K562 (cell line): ENCODE results near the gene ITPRID2. TPM values are rescaled to one million over a fixed set of nuclear protein-coding genes. Genes with fewer than 3 reads are reported as not detected.

Experiments
- ATAC-seq: fragments of 200-7000 bp; cut with Tn5 transposase; 3 replicates; pipeline ENCODE4 v1.9.1; 2020; ENCODE audit warnings: moderate library complexity
- Bru-seq: library from RNA; stranded (reverse); fragments of 400-500 nt; gene quantifications from one replicate; lab custom pipeline; 2021; lab: Mats Ljungman, UMichigan
- BruChase-seq, 2 experiments: library from RNA; stranded (reverse); fragments of 400-500 nt; gene quantifications; one replicate each; lab custom pipeline; 2021; lab: Mats Ljungman, UMichigan
- BruUV-seq: library from RNA; stranded (reverse); fragments of 400-500 nt; replicated peaks from 2 replicates; lab custom pipeline; 2021; lab: Mats Ljungman, UMichigan
- CTCF ChIA-PET: fragments of 300-600 bp; formaldehyde crosslinking; extraction: SDS; loops from one replicate; lab custom pipeline; 2021; ENCODE audit warnings: low intra/inter-chr PET ratio; lab: Yijun Ruan, JAX
- POLR2A ChIA-PET: fragments of 300-600, 350-650 bp; sonication (Branson Sonifier 250); formaldehyde crosslinking; extraction: SDS; loops from one replicate; lab custom pipeline; 2021; ENCODE audit warnings: antibody characterized with exemption, inconsistent platforms; lab: Yijun Ruan, JAX
- DNase-seq, 4 experiments: peaks; one replicate each; pipeline versions ENCODE4 v3.0.0 to v3.0.0-alpha.2; 2011 to 2018; ENCODE audit warnings: low spot score in 3 of 4, mixed read lengths in 3 of 4; ENCODE audit errors: extremely low read depth in 1 of 4
- FAIRE-seq: peaks from 2 replicates; lab custom pipeline; 2011; peaks lifted over from hg19 to GRCh38; lab: Jason Lieb, UNC
- H2AFZ ChIP-seq: 2 replicates; pipeline ENCODE4 v1.6.0; 2011; ENCODE audit warnings: low read depth, low read length, control low read depth, inconsistent platforms
- H3K27ac ChIP-seq: fragments of 200-600 bp; 3 replicates; pipeline ENCODE4 v1.8.0; 2011; ENCODE audit warnings: low read depth, mild to moderate bottlenecking, control low read depth, inconsistent platforms, low read length, moderate library complexity, mixed read lengths; ENCODE audit errors: extremely low read depth
- H3K27me3 ChIP-seq, 2 experiments: fragments of 300-600 bp in 1 of 2; 2 replicates in 1 of 2; 3 replicates in 1 of 2; pipeline versions ENCODE4 v1.6.0 to v1.8.0; 2011; ENCODE audit warnings: inconsistent platforms in 2 of 2, low read length in 2 of 2, mild to moderate bottlenecking in 1 of 2, mixed read lengths in 1 of 2, moderate library complexity in 1 of 2; ENCODE audit not compliant: control insufficient read depth in 2 of 2, insufficient read depth in 2 of 2
- H3K36me3 ChIP-seq: fragments of 300-600 bp; 3 replicates; pipeline ENCODE4 v1.8.0; 2011; ENCODE audit warnings: mild to moderate bottlenecking, low read length, inconsistent platforms; ENCODE audit not compliant: control insufficient read depth, insufficient read depth
- H3K4me1 ChIP-seq, 2 experiments: fragments of 200-600 bp in 1 of 2; replicated peaks in 1 of 2; 2 replicates in 1 of 2; 3 replicates in 1 of 2; pipeline versions ENCODE4 v1.5.1 to v1.8.0; 2011; ENCODE audit warnings: inconsistent platforms in 2 of 2, low read length in 2 of 2, mild to moderate bottlenecking in 1 of 2, mixed read lengths in 1 of 2, moderate library complexity in 1 of 2; ENCODE audit not compliant: control insufficient read depth in 2 of 2, insufficient read depth in 2 of 2
- H3K4me2 ChIP-seq: 2 replicates; pipeline ENCODE4 v1.6.1; 2011; ENCODE audit warnings: low read length, control low read depth, inconsistent platforms, mixed read lengths; ENCODE audit not compliant: insufficient read depth
- H3K4me3 ChIP-seq: fragments of 200-600 bp; sonication (generic), shearing (Covaris generic); 2 replicates; pipeline ENCODE4 v1.5.1; 2016; ENCODE audit warnings: control low read depth, inconsistent platforms
- H3K79me2 ChIP-seq: fragments of 200-600 bp; 3 replicates; pipeline ENCODE4 v1.8.0; 2011; ENCODE audit warnings: low read length, inconsistent platforms; ENCODE audit not compliant: control insufficient read depth, insufficient read depth
- H3K9ac ChIP-seq, 2 experiments: 2 replicates each; pipeline versions ENCODE4 v1.6.0 to v1.6.1; 2011; ENCODE audit warnings: low read depth in 2 of 2, low read length in 2 of 2, control low read depth in 1 of 2, inconsistent platforms in 1 of 2, mild to moderate bottlenecking in 1 of 2, mixed read lengths in 1 of 2; ENCODE audit not compliant: insufficient read depth in 1 of 2
- H3K9me1 ChIP-seq: one replicate; pipeline ENCODE4 v1.6.0; 2011; ENCODE audit warnings: inconsistent platforms, mild to moderate bottlenecking, low read length, moderate library complexity; ENCODE audit not compliant: control insufficient read depth, insufficient read depth
- H3K9me3 ChIP-seq: replicated peaks from 2 replicates; pipeline ENCODE4 v1.5.1; 2011; ENCODE audit warnings: low read depth, low read length, inconsistent platforms; ENCODE audit not compliant: control insufficient read depth, insufficient read depth
- H4K20me1 ChIP-seq: replicated peaks from 2 replicates; pipeline ENCODE4 v1.6.1; 2011; ENCODE audit warnings: low read length, inconsistent platforms, mixed read lengths; ENCODE audit not compliant: control insufficient read depth, insufficient read depth
- DACH1 ChIP-seq: fragments of 450-650 bp; IDR thresholded peaks from 2 replicates; pipeline ENCODE4 v1.6.1; 2018; ENCODE audit not compliant: partially characterized antibody
- FOS ChIP-seq: IDR thresholded peaks from 3 replicates; pipeline ENCODE4 v1.6.1; 2011; ENCODE audit not compliant: insufficient read length; ENCODE audit errors: extremely low read depth
- GMEB1 ChIP-seq: fragments of 250-450 bp; sonication (Bioruptor Pico); IDR thresholded peaks from 2 replicates; pipeline ENCODE4 v1.4.0; 2020; ENCODE audit warnings: mild to moderate bottlenecking
- MYC ChIP-seq, 2 experiments: fragments of 250-450 bp in 1 of 2; sonication (Bioruptor Pico) in 1 of 2; IDR thresholded peaks; 2 replicates each; pipeline versions ENCODE4 v1.5.1 to v1.6.1; 2012 to 2021; ENCODE audit warnings: low read depth in 2 of 2, borderline replicate concordance in 1 of 2, improper control_type of control experiment in 1 of 2, low read length in 1 of 2, mild to moderate bottlenecking in 1 of 2, moderate library complexity in 1 of 2
- WGBS: fragments of 100-300 bp; shearing (Covaris generic); methylation state at CpG from one replicate; pipeline ENCODE4 v1.1.6; 2016; ENCODE audit warnings: low coverage, mixed read lengths; ENCODE audit not compliant: insufficient coverage; ENCODE audit errors: missing lambda C conversion rate; 5-methylcytosine and 5-hydroxymethylcytosine counted together
- in situ Hi-C: fragments of 300-500 bp; cut with MboI; formaldehyde crosslinking; loops from 4 replicates; pipeline ENCODE4 v1.15.0; 2018; ENCODE audit warnings: inconsistent platforms, mixed read lengths
- intact Hi-C: fragments of 100-400 bp; cut with micrococcal nuclease; formaldehyde crosslinking; loops from 2 replicates; pipeline ENCODE4 v1.14.2; 2022
- long read RNA-seq, 3 experiments: library from polyadenylated mRNA in 2 of 3; library from RNA in 1 of 3; unstranded in 2 of 3; stranded (forward) in 1 of 3; transcript quantifications; one replicate each; pipeline ENCODE4 v2.0.0, GENCODE V29; 2019 to 2022
- polyA minus RNA-seq, 3 experiments: library from RNA; depleted of rRNA, polyadenylated mRNA; stranded (reverse); fragments of >200 nt; gene quantifications; 2 replicates each; pipeline ENCODE4 v1.2.3, GENCODE V29; 2011
- polyA plus RNA-seq, 8 experiments: library from polyadenylated mRNA; depleted of rRNA in 4 of 8; stranded (reverse) in 5 of 8; unstranded in 3 of 8; fragments of >200 nt; fragmentation: Nextera tagmentation in 2 of 8; fragmentation: Illumina TruSeq in 1 of 8; extraction: Ambion mirVana in 2 of 8; extraction: Trizol in 1 of 8; gene quantifications; 2 replicates each; pipeline versions ENCODE4 v1.2.1 to v1.2.3, GENCODE V29; 2011 to 2014; ENCODE audit warnings: inconsistent platforms in 1 of 8, missing spikeins in 1 of 8
- total RNA-seq, 7 experiments: library from RNA; depleted of rRNA in 6 of 7; stranded (reverse); fragments of >200 nt in 6 of 7; fragmentation: Illumina TruSeq in 2 of 7; extraction: Trizol in 2 of 7; gene quantifications; 2 replicates each; pipeline versions ENCODE4 v1.2.1 to v1.2.3, GENCODE V29; 2011 to 2021; ENCODE audit warnings: low replicate concordance in 1 of 7
- TF ChIP-seq, protein P1 (sequence below): fragments of 450-650 bp; formaldehyde crosslinking; IDR thresholded peaks from 2 replicates; pipeline ENCODE4 v1.4.0; 2022; ENCODE audit warnings: missing genetic modification characterization
- TF ChIP-seq, protein P2 (sequence below): fragments of 450-650 bp; conservative IDR thresholded peaks from 2 replicates; pipeline ENCODE4 v1.6.1; 2016; ENCODE audit warnings: missing genetic modification characterization, low read depth, mild to moderate bottlenecking, missing compliant biosample characterization, moderate library complexity
- TF ChIP-seq, protein P3 (sequence below): IDR thresholded peaks from 2 replicates; pipeline ENCODE4 v1.6.1; 2011; ENCODE audit warnings: borderline replicate concordance, low read depth, mild to moderate bottlenecking, moderate library complexity, low read length; ENCODE audit not compliant: insufficient read depth, poor library complexity, severe bottlenecking

ITPRID2 gene
- total RNA-seq (2011; cell fraction: chromatin; rRNA removed; ENCODE audit: low replicate concordance) = 48.8 and 150 TPM in 2 replicates
- total RNA-seq (2011; cell fraction: nucleolus; rRNA removed) = 22.3 and 36.3 TPM in 2 replicates
- total RNA-seq (2011; cell fraction: nucleoplasm; rRNA removed) = 55.5 and 94.2 TPM in 2 replicates
- total RNA-seq (2014; rRNA removed) = 38.3 and 40.9 TPM in 2 replicates
- total RNA-seq (2014; rRNA removed; fragmentation: Illumina TruSeq; extraction: Trizol) = 62.8 and 75.6 TPM in 2 replicates
- 60.5 and 63.6 TPM in 2 replicates for total RNA-seq (2015; rRNA removed; fragmentation: Illumina TruSeq; extraction: Trizol)
- 77.8 and 89.2 TPM in 2 replicates for total RNA-seq (2021)
- 39.6 and 52.0 TPM in 2 replicates for polyA plus RNA-seq (2011; rRNA removed)
- 14.5 and 19.9 TPM in 2 replicates for polyA plus RNA-seq (2011; cell fraction: cytosol; rRNA removed)
- polyA plus RNA-seq (2011; cell fraction: nucleus; rRNA removed) = 55.9 and 59.1 TPM in 2 replicates
- 30.6 and 51.9 TPM in 2 replicates for polyA plus RNA-seq (2012)
- 48.6 and 64.6 TPM in 2 replicates for polyA plus RNA-seq (2014; fragmentation: Illumina TruSeq; extraction: Trizol)
- polyA plus RNA-seq (2014; fragmentation: Nextera tagmentation; extraction: Ambion mirVana) = 10 to 100 TPM; 18.5 to 20.3 TPM
- 42.5 and 44.2 TPM in 2 replicates for polyA plus RNA-seq (2014; rRNA removed)
- polyA minus RNA-seq (2011; rRNA and poly(A)+ RNA removed) = 67.7 and 75.5 TPM in 2 replicates
- polyA minus RNA-seq (2011; cell fraction: cytosol; rRNA and poly(A)+ RNA removed) = 29.8 and 31.0 TPM in 2 replicates
- polyA minus RNA-seq (2011; cell fraction: nucleus; rRNA and poly(A)+ RNA removed) = 64.8 and 112 TPM in 2 replicates
- percentile 95 among the genes with signal in this experiment for Bru-seq, nascent RNA
- BruChase-seq, experiment 1, labeled RNA remaining after a 2-hour chase = percentile 94 among the genes with signal in this experiment
- percentile 95 among the genes with signal in this experiment for BruChase-seq, experiment 2, labeled RNA remaining after a 6-hour chase
- long read RNA-seq, experiment 1, full-length matches to known transcripts = 61 of 165 reads
- long read RNA-seq, experiment 1, partial matches to known transcripts = 51 of 165 reads
- long read RNA-seq, experiment 1, other reads (novel, unspliced or antisense) = 53 of 165 reads
- long read RNA-seq, experiment 2, partial matches to known transcripts = 1 of 23 reads
- long read RNA-seq, experiment 2, other reads (novel, unspliced or antisense) = 22 of 23 reads
- long read RNA-seq, experiment 3, full-length matches to known transcripts = 4 of 20 reads
- long read RNA-seq, experiment 3, partial matches to known transcripts = 12 of 20 reads
- long read RNA-seq, experiment 3, other reads (novel, unspliced or antisense) = 4 of 20 reads

- in situ Hi-C loops (no loop called here), intact Hi-C loops (loop anchor here (5.0 to 10.0 kb wide), 3 partner anchors 79 to 1887 kb away; partner anchors contain the start of genes CWC22 and UBE2E3)
- peak; percentile 94 for ATAC-seq
- ChIA-PET CTCF (no interaction called here), POLR2A (interaction anchor here (0.7 to 1.6 kb wide), 4 partner anchors 9 to 247 kb away, joined by 3 to 4 read pairs (median 4); no protein-coding TSS in a partner anchor)
- peak within 1 kb of the TSS; percentile 98 for H3K4me2 ChIP-seq
- peak within 1 kb of the TSS; percentile 88 for H3K4me3 ChIP-seq
- H4K20me1 ChIP-seq = no peaks in the 10 kb centered on the region
- H3K4me1 ChIP-seq = peaks cover 7 to 23% of the 10 kb centered on the region in 2 experiments; a peak in 4 of 5 replicates
- WGBS = under 1% methylated on average over 24 of the region's 58 CpGs
- no peaks in the 10 kb centered on the region for H3K9me1 ChIP-seq
- H3K27ac ChIP-seq = peak within 1 kb of the TSS; percentile 96
- H3K79me2 ChIP-seq = peaks cover 46% of the 10 kb centered on the region
- no peaks in the 10 kb centered on the region for H3K27me3 ChIP-seq
- peaks cover 29% of the 10 kb centered on the region for H3K36me3 ChIP-seq
- H3K9me3 ChIP-seq = no peaks in the 10 kb centered on the region
- peak within 1 kb of the TSS; percentile 99 for H2AFZ ChIP-seq
- peak within 1 kb of the TSS; percentile 95 to 98 for H3K9ac ChIP-seq
- peak; percentile 95 to 97 (median 95) for DNase-seq
- peak; percentile 77 for FAIRE-seq
- BruUV-seq = no TSS peak
- TF ChIP-seq, protein P1, sequence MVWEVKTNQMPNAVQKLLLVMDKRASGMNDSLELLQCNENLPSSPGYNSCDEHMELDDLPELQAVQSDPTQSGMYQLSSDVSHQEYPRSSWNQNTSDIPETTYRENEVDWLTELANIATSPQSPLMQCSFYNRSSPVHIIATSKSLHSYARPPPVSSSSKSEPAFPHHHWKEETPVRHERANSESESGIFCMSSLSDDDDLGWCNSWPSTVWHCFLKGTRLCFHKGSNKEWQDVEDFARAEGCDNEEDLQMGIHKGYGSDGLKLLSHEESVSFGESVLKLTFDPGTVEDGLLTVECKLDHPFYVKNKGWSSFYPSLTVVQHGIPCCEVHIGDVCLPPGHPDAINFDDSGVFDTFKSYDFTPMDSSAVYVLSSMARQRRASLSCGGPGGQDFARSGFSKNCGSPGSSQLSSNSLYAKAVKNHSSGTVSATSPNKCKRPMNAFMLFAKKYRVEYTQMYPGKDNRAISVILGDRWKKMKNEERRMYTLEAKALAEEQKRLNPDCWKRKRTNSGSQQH (CRISPR knock-in tag) = peak; percentile 39; the same call in 1 of the 2 replicates
- TF ChIP-seq, protein P2, sequence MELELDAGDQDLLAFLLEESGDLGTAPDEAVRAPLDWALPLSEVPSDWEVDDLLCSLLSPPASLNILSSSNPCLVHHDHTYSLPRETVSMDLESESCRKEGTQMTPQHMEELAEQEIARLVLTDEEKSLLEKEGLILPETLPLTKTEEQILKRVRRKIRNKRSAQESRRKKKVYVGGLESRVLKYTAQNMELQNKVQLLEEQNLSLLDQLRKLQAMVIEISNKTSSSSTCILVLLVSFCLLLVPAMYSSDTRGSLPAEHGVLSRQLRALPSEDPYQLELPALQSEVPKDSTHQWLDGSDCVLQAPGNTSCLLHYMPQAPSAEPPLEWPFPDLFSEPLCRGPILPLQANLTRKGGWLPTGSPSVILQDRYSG (tag) = no peak
- TF ChIP-seq MYC (IDR thresholded peaks at IDR 0.05; ENCODE audit: low read depth, low read length) = peak; percentile 12; the same call in 1 of the 2 replicates
- TF ChIP-seq MYC (CRISPR knock-in tag; IDR thresholded peaks at IDR 0.05; ENCODE audit: borderline replicate concordance, low read depth) = no peak
- peak; percentile 53; the same call in 1 of the 2 replicates for TF ChIP-seq GMEB1 (CRISPR knock-in tag)
- TF ChIP-seq DACH1 = peak; percentile 35
- TF ChIP-seq, protein P3, sequence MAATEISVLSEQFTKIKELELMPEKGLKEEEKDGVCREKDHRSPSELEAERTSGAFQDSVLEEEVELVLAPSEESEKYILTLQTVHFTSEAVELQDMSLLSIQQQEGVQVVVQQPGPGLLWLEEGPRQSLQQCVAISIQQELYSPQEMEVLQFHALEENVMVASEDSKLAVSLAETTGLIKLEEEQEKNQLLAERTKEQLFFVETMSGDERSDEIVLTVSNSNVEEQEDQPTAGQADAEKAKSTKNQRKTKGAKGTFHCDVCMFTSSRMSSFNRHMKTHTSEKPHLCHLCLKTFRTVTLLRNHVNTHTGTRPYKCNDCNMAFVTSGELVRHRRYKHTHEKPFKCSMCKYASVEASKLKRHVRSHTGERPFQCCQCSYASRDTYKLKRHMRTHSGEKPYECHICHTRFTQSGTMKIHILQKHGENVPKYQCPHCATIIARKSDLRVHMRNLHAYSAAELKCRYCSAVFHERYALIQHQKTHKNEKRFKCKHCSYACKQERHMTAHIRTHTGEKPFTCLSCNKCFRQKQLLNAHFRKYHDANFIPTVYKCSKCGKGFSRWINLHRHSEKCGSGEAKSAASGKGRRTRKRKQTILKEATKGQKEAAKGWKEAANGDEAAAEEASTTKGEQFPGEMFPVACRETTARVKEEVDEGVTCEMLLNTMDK = peak; percentile 51
- no peak for TF ChIP-seq FOS
These were observed at the start of gene ITPRID2 for GRCh38 chr2:181891258-181891965. Gene ITPRID2, plus strand, starts transcription at chr2:181891730. Its CDS starts 337 bp downstream, at chr2:181892067.
